Renal pelvis (tissue), 12 donors: Measurements from ENCODE around the gene AKAP1. TPM values are rescaled to one million over a fixed set of nuclear protein-coding genes. Genes with fewer than 3 reads are reported as not detected.

Source experiments
- DNase-seq: peaks from one replicate; pipeline ENCODE4 v3.0.0-alpha.2; 2013
- long read RNA-seq, 16 experiments: transcript quantifications; one replicate each; lab custom pipeline, GENCODE V29; 2026
- polyA plus RNA-seq, 3 donors: library from polyadenylated mRNA; unstranded; fragments of 120-200 nt; gene quantifications; one replicate each; pipeline ENCODE4 v1.2.1, GENCODE V29; 2013; ENCODE audit not compliant: insufficient read length in 3 of 3

AKAP1 gene
- polyA plus RNA-seq: 10 to 100 TPM; 36.0 to 40.5 (median 39.5) TPM
- long read RNA-seq, donor 1, partial matches to known transcripts: 0 of 3 reads
- long read RNA-seq, donor 1, other reads (novel, unspliced or antisense): 0 of 3 reads
- long read RNA-seq, donor 2, partial matches to known transcripts: 0 of 4 reads
- long read RNA-seq, donor 2, other reads (novel, unspliced or antisense): 0 of 4 reads
- long read RNA-seq, donor 3, partial matches to known transcripts: 14 of 18 reads
- long read RNA-seq, donor 3, other reads (novel, unspliced or antisense): 0 of 18 reads
- long read RNA-seq, donor 4, partial matches to known transcripts: 6 of 9 reads
- long read RNA-seq, donor 4, other reads (novel, unspliced or antisense): 0 of 9 reads
- long read RNA-seq, donor 5, partial matches to known transcripts: 14 of 16 reads
- long read RNA-seq, donor 5, other reads (novel, unspliced or antisense): 0 of 16 reads
- long read RNA-seq, donor 6, partial matches to known transcripts: 0 of 4 reads
- long read RNA-seq, donor 6, other reads (novel, unspliced or antisense): 0 of 4 reads
- long read RNA-seq, donor 7, transcript AKAP1-202 (11 exons, 3,970 nt): major isoform, 11 of 24 reads
- long read RNA-seq, donor 7, partial matches to known transcripts: 12 of 24 reads
- long read RNA-seq, donor 7, other reads (novel, unspliced or antisense): 0 of 24 reads
- long read RNA-seq, donor 8, partial matches to known transcripts: 0 of 2 reads
- long read RNA-seq, donor 8, other reads (novel, unspliced or antisense): 0 of 2 reads
- long read RNA-seq, donor 9, transcript AKAP1-202 (11 exons, 3,970 nt): major isoform, 5 of 14 reads
- long read RNA-seq, donor 9, partial matches to known transcripts: 8 of 14 reads
- long read RNA-seq, donor 9, other reads (novel, unspliced or antisense): 0 of 14 reads
- long read RNA-seq, donor 10, partial matches to known transcripts: 14 of 15 reads
- long read RNA-seq, donor 10, other reads (novel, unspliced or antisense): 0 of 15 reads
- long read RNA-seq, donor 11, partial matches to known transcripts: 6 of 8 reads
- long read RNA-seq, donor 11, other reads (novel, unspliced or antisense): 0 of 8 reads
- long read RNA-seq, donor 12, partial matches to known transcripts: 8 of 12 reads
- long read RNA-seq, donor 12, other reads (novel, unspliced or antisense): 0 of 12 reads
- long read RNA-seq, donor 13, partial matches to known transcripts: 0 of 2 reads
- long read RNA-seq, donor 13, other reads (novel, unspliced or antisense): 0 of 2 reads
- long read RNA-seq, donor 14: 0 reads
- long read RNA-seq, donor 15: 0 reads
- long read RNA-seq, donor 16, partial matches to known transcripts: 0 of 1 reads
- long read RNA-seq, donor 16, other reads (novel, unspliced or antisense): 0 of 1 reads

- peak; percentile 96 for DNase-seq
Measured at GRCh38 chr17:57084802-57085447, at the start of gene AKAP1. AKAP1 (plus strand) TSS chr17:57085246; CDS start chr17:57105465, 20,219 bp downstream.

GRCh38 chr17:57035971-57036481, 49.0 kb upstream of the AKAP1 start:
- DNase-seq: no peak

- DNase-seq: no peak
Measured at GRCh38 chr17:57037411-57037810, 47.6 kb upstream of the AKAP1 start.

- no peak for DNase-seq
Measured at GRCh38 chr17:57038486-57038885, 46.6 kb upstream of the AKAP1 start.

GRCh38 chr17:57040571-57040970, 44.5 kb upstream of the AKAP1 start:
- DNase-seq: no peak

GRCh38 chr17:57043276-57043675, 41.8 kb upstream of the AKAP1 start:
- no peak for DNase-seq

GRCh38 chr17:57044976-57045867, 39.8 kb upstream of the AKAP1 start:
- no peak for DNase-seq

- DNase-seq: no peak
Measured at GRCh38 chr17:57045868-57046704, 39.0 kb upstream of the AKAP1 start.

GRCh38 chr17:57046749-57047148, 38.3 kb upstream of the AKAP1 start:
- DNase-seq: no peak

GRCh38 chr17:57048096-57048495, 37.0 kb upstream of the AKAP1 start:
- no peak for DNase-seq

- no peak for DNase-seq
Measured at GRCh38 chr17:57050306-57050705, 34.7 kb upstream of the AKAP1 start.

- DNase-seq: peak; percentile 68
Measured at GRCh38 chr17:57051886-57052361, 33.1 kb upstream of the AKAP1 start.

GRCh38 chr17:57062865-57063264, 22.2 kb upstream of the AKAP1 start:
- DNase-seq: no peak

GRCh38 chr17:57067162-57067561, 17.9 kb upstream of the AKAP1 start:
- DNase-seq: no peak

- DNase-seq: no peak
Measured at GRCh38 chr17:57067781-57068180, 17.3 kb upstream of the AKAP1 start.

GRCh38 chr17:57068222-57068658, 16.8 kb upstream of the AKAP1 start:
- DNase-seq: no peak

- no peak for DNase-seq
Measured at GRCh38 chr17:57068707-57069106, 16.3 kb upstream of the AKAP1 start.
